ENCODE data around the gene UBR3.
"Not testable (repeated sequence)": the region's sequence is repeated elsewhere in the genome, so short reads cannot be mapped to it uniquely, and the experiment has no call there.

UBR3 gene

DNA sequence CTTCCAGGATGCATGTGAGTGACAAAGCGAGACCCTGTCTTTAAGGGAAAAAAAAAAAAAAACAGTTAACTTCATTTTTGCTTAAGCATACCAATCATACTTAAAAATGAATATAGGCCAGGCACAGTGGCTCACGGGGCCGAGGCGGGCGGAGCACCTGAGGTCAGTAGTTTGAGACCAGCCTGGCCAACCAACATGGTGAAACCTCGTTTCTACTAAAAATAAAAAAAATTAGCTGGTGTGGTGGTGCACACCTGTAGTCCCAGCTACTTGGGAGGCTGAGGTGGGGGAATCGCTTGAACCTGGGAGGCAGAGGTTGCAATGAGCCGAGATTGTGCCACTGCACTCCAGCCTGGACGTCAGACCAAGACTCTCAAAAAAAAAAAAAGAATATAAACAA is 44.1 kb downstream of the UBR3 start:
- not testable (repeated sequence) for DNase-seq (ENCODE audit: low read depth in 2 of 2)

DNA sequence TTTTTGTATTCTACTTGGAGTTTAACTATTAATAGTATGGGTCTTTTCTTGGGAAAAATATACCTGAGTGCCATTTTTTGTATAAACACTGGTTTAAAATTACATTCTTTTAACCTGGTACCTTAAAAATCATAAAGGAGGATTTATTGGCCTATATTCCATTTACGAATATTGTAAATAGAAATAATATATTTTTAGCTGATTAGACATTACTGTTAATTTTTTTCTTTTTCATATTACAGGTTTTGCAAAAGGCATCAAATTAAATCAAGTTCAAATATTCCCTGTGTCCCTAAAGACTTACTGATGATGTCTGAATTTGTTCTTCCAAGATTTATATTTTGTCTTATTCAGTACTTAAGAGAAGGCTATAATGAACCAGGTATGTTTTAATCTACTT is 44.7 kb downstream of the UBR3 start:
- no peak for DNase-seq (ENCODE audit: low read depth in 2 of 2)

DNA sequence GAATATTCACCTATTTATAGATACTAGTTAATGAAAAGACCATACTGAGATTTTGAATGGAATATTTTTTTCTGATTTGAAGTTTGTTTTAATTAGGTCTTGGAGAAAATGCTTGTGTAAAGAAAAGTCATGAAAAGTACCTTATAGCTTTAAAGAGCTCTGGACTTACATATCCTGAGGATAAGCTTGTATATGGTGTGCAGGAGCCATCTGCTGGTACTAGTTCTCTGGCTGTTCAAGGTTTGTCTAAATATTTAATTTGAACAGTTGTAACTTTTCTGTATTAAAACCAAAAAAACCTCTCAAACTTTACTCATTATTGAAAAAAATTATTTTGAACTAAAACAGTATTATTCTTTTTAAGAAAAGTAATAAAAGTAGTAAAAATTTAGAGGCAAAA is 50.1 kb downstream of the UBR3 start:
- no peak for DNase-seq (ENCODE audit: low read depth in 2 of 2)

DNA sequence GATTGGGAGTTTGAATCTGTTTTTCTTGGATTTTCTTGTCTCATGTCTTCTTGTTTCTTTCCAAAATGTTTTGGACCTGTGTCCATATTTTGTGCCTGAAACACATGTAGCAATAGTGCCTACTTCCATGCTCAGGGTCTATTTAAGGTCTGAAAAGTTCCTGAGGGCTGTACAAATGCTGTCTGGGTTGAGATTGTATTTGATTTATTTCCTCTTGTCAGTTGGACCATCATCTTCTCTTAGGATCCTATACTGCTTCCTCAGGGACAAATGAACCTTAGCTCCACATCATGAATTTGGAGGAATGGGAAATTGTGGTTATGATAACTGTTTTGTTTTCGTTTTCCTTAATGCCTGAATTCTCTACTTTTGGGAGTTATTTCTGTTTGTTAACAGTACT is 59.9 kb downstream of the UBR3 start:
- no peak for DNase-seq (ENCODE audit: low read depth in 2 of 2)

DNA sequence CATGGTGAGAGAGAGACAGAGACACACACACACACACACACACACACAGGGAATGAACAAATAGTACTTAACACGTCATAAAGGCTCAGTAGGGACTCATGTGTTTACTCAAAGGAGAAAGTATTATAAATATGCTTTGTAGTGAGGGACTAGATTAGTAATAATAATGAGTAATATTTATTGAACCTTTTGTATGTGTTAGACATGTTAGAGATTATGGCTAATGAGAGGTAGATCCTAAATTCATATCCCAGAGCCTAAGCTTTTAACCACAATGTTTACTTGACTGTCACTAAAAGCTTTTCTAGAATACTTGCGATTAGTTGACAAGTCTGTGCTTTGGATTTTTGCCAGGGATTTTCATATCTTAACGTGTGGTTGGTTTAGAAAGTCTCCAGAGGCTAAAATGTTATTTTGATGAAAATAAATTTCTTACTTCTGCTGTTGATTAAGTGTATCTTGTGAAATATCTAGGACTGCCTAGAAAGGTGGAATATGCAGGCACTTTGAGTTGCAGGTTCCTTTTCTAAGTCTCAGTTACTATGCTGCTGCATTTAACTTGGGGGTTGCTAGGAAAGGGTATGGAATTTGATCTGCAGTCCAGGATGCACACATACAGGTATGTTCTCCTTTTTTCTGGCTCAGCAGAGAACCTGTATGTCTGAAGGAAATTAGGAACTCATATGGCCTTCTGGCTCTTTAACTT is 64.5 kb downstream of the UBR3 start:
- DNase-seq (ENCODE audit: low read depth in 2 of 2) = no peak

DNA sequence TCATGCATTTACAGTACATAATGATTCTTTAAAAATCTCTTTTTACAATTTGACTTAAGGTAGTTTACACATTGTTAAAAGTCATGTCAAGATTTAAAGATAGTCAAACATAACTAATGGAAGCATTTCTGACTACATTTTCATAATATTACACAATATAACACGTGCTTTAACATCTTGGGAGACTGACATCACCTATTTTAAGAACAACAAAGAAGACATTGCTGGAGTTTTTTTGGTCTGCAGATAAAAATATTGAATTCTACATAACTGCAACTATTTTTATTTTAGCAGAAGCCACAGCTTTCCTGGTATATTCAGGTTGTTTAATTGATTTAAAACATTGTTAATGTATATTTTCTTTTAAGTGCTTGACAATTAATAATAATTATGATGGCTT is 65.7 kb downstream of the UBR3 start:
- DNase-seq (ENCODE audit: low read depth in 2 of 2) = no peak

DNA sequence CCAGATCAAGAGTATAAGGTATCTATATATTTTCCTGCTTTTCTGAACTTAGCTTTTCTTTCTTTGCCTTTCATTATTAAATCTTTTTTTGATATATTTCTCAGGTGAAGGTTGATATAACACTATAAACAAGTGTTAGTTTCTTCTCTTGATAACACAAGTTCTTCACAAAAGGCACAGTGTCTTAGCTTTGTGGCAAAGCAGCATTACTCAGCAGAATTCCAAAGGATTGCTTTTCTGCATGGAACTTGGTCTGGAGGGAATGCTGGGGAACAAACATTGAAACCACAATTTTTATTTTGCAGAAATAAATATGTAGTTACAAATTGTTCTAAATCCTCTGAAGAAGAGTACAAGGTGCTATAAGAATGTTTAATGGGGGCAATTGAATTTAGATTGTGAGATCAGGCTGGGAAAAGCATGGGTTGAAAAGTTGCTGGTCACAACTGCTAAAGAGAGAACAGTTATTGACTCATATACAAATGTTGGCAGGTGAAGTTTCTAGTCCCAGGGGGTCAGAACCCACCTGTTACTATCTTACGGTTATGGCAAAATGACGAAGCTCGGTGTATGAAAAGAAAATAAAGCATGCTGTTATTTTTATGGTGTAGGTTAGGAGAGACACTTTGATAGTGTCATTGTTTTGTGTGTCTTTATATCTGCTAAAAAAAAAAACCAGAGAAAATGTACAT is 68.2 kb downstream of the UBR3 start:
- no peak for DNase-seq (ENCODE audit: low read depth in 2 of 2)

DNA sequence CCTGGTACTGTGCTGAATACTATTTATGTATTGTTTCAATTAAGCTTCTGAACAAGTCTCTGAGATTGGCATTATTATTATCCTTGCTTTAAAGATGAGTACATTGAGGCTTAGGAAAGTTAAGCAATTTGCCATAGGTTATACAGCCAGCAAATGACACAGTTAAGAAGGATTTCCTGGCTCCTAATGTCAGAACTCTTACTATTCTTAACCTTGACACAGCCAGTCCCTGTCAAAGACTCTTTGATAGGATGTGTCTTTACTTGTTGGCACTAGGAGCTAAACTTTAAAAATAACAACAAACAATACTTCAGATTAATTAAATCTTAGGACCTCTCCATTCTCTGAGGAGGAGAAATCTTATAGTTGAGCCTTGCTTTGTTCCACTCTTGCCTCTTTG is 70.6 kb downstream of the UBR3 start:
- no peak for DNase-seq (ENCODE audit: low read depth in 2 of 2)

DNA sequence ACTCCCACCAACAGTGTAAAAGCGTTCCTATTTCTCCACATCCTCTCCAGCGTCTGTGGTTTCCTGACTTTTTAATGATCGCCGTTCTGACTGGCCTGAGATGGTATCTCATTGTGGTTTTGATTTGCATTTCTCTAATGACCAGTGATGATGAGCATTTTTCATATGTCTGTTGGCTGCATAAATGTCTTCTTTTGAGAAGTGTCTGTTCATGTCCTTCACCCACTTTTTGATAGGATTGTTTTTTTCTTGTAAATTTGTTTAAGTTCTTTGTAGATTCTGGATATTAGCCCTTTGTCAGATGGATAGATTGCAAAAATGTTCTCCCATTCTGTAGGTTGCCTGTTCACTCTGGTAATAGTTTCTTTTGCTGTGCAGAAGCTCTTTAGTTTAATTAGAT is 72.8 kb downstream of the UBR3 start:
- DNase-seq (ENCODE audit: low read depth in 2 of 2) = not testable (repeated sequence)

DNA sequence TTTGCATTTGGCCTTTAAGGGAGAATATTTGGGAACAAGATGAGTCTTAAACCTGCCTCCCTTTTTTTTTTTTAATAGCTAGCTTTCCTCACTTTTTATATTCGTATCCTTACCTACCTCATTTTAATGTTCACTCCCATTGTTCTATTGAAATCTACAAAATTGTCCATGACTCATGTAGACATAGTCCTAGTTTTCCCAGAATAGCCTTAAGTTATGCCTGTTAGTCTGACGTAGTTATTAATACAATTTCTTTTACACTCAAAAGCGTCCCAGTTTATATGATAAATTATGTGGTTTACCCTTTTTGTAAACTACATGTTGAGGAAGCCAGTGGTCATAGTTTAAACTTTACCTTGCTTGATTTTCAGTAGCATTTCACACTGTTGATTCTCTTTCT is 73.4 kb downstream of the UBR3 start:
- DNase-seq (ENCODE audit: low read depth in 2 of 2) = no peak

DNA sequence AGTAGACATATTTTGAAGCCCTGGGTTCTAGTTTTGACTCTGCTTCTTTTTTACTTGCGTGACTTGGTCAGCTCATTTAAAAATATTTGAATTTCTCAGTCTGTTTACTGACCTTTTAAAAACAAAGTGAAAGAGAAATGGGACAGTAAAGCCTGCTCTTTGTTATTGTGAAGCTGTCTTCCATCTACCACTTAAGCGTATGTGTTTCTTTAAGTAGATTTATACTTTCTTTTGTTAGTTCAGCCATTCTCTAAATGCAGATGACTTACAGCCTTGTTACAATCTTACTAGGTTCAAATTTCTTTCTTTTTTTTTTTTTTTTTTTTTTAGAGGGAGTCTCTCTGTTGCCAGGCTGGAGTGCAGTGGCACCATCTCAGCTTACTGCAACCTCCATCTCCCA is 79.5 kb downstream of the UBR3 start:
- no peak for DNase-seq (ENCODE audit: low read depth in 2 of 2)

DNA sequence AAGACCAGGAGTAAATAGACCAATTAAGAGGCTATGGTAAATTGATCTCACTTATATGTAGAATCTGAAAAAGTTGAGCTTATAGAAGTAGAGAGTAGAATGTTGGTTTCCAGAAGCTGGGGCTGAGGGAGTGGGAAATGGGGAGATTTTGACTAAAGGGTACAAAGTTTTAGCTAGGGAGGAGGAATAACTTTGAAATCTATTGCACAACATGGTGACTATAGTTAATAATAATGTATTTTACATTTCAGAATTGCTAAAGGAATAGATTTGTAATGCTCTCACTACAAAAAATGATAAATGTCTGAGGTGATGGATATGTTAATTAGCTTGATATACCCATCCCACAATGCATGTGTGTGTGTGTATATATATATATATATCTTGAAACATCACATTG is 82.1 kb downstream of the UBR3 start:
- no peak for DNase-seq (ENCODE audit: low read depth in 2 of 2)

DNA sequence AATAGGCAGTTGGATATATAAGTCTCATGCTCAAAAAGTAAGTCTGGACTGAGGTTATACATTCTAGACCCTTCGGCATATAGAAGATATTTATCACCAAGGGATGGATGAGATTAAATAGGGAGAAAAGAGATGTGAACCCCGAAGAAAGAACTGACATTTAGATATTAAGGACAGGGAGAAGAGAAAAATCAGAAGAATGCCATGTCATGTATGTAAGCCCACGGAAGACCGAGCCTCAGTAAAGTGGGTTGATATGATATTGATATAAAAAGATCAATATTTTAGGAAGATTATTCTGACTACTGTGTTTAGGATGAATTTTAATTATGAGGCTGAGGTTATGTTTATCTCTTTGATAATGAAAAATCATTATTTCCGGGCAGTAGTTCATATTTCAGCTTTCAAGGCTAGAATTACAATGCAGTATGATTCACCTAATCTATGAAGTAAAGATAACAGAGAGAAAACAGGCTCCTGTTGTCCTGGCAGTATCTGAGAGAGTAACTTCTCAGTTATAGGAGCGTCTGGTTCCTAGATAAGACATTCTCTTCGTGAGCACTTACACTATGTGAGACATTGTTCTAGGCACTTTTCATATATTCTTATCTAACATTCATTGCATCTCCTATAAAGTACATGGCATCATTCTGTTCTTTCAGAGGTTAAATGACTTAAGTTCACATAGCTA is 83.0 kb downstream of the UBR3 start:
- DNase-seq (ENCODE audit: low read depth in 2 of 2) = no peak

DNA sequence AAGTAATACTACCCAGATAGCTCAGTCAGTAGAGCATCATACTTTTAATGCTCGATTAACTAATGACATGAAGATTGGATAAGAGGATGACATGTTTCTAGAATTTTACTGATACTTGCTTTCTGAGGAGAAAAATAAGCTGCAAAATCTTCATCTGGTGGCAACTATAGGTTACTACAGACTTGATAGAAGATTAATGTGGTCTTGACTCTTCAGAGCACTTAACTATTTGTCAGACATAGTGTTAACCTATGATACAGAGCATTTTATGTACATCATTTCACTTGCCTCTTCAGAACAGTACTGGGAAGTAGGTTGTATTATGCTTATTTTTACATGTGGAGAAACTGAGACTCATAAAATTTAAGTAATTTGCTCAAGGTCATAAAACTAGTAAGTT is 83.9 kb downstream of the UBR3 start:
- no peak for DNase-seq (ENCODE audit: low read depth in 2 of 2)

DNA sequence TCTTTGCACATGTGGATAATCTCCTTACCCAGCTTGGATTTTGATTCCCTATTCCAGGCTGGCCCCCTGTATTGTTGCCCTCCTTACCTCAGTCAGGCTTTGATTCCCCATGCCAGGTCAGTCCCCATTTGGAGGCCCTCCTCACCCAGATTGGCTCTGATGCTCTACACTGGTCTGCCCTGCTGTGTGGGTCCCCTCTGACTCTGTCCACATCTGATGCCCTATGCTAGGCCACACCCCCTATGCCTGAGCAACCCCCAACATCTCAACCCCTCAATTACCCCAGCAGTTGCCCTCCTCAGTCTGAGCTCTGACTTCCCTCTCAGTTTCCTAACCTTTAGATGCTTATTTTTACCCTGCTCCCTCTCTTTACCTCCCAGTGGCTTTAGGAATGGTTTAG is 89.4 kb downstream of the UBR3 start:
- no peak for DNase-seq (ENCODE audit: low read depth in 2 of 2)

DNA sequence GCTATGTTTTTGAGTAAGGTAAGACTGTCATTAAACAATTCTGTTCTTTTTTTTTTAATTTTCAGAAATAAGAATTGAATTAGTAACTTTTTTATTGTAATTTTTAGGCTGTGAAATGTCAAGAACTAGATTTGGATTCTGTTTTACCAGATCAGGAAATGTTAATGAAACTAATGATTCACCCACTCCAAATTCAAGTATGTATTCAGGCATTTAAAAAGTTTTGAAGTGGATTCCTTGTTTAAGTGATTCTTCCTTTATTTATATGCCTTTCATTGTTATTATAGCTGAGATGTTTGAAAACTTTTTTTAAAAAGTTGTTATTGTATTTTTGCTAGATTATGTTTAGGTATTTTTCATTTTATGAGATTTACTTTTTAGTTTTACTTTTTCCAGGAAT is 96.7 kb downstream of the UBR3 start:
- DNase-seq (ENCODE audit: low read depth in 2 of 2) = no peak

DNA sequence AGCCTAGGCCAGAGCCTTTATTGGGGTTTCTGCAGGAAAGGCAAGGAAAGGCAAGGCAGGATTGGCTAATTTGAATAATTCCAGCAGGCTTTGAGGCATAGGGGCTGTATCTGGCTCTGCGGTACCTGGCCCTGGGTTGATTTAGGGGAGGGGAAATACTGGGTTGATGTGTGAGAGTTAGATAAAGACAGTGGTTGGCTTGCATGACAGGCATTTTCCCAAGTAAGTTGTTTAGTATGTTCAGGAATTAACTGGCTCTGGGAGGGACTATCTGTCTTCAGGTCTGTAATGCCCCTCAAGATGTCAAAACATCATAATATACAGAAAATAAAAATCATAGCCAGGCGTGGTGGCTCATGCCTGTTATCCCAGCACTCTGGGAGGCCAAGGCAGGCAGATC is 98.7 kb downstream of the UBR3 start:
- no peak for DNase-seq (ENCODE audit: low read depth in 2 of 2)

DNA sequence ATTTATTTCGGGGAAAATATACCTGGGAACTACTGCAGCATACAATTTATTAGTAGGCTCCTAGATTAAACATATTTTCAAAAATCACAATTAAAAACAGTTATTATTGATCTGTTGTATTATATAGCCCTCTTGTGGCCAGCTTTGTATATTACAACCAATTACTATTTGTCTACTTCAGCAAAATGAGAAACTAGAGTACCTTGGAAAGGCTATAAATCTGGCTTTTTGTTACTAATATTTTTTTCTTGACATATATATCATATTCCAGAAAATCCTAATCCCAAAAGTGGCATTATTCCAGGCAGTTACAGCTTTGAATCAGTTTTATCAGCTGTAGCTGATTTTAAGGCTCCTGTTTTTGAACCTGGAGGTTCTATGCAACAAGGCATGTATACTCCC is 101.2 kb downstream of the UBR3 start:
- DNase-seq (ENCODE audit: low read depth in 2 of 2) = no peak

DNA sequence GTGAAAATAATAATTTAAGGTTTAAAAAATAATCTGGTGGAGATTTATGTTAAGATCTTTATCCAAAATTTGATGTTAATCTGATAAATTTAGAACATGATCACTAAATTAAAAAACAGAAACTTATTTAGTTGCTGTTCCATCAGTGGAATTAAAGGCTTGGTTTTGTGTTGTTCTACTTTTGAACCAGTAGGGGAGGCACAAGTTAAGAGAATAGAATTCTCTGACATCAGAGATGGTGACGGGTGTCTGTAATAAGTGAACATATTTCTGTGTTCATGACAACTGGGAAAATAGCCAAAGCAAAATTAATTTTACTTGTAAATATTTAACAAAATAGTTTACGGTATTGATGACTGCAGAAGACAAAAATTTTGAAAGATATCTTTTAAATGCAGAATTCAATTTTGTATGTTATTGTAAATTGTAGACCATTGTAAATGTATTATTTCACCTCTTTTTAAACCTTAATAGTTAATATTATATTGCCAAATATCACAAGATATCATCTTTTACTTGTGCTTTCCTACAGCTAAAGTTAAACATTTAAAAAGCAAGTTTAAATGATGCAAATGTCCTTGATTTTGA is 106.0 kb downstream of the UBR3 start:
- no peak for DNase-seq (ENCODE audit: low read depth in 2 of 2)

DNA sequence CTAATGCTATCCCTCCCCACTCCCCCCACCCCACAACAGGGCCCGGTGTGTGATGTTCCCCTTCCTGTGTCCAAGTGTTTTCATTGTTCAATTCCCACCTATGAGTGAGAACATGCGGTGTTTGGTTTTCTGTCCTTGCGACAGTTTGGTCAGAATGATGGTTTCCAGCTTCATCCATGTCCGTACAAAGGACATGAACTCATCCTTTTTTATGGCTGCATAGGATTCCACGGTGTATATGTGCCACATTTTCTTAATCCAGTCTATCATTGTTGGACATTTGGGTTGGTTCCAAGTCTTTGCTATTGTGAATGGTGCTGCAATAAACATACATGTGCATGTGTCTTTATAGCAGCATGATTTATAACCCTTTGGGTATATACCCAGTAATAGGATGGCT is 109.4 kb downstream of the UBR3 start:
- not testable (repeated sequence) for DNase-seq (ENCODE audit: low read depth in 2 of 2)

DNA sequence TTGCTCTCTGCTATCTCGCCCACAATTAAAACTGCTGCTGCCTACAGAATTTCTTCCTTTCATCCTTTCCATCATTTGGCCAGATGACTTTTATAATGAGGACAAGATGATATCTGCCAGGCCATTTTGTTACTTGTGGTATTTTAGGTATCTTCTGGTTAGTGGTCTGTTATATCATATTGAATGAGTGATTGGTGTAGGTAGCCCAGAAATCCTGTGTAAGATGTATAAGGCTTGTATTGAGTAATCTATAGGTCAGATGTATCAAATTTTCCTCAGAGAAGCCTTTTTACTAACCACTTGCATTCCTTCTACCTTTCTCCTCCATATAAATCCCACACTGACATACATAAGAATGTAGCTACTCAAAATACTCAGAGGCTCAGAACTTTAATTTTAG is 118.3 kb downstream of the UBR3 start:
- DNase-seq (ENCODE audit: low read depth in 2 of 2) = no peak

DNA sequence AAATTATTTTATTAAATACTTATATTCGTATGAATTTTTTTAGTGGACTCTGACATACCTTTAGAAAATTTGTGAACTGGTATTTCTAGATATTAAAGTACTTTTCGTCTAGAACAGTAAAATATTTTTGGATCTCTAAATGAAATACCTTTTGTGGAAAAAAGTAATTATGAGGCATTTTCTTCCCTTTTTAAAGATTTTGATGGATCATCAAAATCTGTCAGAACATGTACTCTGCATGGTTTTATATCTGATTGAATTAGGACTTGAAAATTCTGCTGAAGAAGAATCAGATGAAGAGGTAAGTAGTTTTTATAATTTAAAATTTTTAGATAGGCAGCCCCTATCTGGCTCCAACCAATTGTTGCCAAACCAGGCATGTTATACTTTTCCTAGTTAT is 118.8 kb downstream of the UBR3 start:
- DNase-seq (ENCODE audit: low read depth in 2 of 2) = no peak

DNA sequence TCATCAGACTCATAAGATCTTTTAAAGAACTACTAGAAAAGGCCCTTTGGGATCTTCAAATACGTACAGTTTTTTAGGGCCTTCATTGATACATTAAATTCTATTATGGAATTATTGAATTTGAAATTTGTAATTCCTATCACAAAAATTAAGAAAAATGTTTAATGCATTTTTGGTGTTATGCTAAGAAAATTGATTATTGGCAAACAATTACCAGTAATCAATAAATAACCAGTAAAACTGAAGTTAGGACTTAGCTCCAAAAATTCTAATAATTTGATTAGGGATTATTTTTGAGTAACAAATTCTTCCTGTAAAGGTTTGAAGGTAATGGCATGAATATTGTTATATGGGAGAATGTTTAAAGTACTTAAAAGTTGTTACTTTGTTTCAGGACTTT is 119.3 kb downstream of the UBR3 start:
- no peak for DNase-seq (ENCODE audit: low read depth in 2 of 2)

Measured in stimulated activated CD8-positive, alpha-beta memory T cell treated with anti-CD3 and anti-CD28 coated beads, Interleukin-2, amount 100 ng/mL, for 1 hour (primary cell).